ENCODE measurements around the gene FRYL.
"Not testable (repeated sequence)": the region's sequence is repeated elsewhere in the genome, so short reads cannot be mapped to it uniquely, and the experiment has no call there.

FRYL gene

DNA sequence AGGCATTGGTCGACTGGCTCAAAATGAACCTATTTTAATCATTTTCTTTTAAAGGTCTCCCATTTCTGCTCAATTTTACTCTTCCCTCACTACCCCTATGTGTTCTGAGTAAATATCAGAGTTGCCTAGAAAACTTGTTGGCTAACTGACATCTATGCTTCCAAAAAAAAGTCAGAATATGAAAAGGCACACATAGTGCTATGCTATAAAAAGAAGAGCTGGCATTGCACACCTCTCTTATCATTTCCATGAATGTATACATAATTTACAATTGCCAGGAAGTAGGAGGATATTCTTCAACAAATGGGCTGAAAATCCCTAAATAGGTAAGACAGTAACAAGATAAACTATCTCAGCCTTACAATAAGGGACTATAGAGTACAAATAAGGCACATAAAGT lies 70.2 kb downstream of the FRYL start:
- DNase-seq (ENCODE audit: low read depth, low spot score): no peak
- H3K4me3 ChIP-seq (ENCODE audit: low read length): no peak overlapping the region

DNA sequence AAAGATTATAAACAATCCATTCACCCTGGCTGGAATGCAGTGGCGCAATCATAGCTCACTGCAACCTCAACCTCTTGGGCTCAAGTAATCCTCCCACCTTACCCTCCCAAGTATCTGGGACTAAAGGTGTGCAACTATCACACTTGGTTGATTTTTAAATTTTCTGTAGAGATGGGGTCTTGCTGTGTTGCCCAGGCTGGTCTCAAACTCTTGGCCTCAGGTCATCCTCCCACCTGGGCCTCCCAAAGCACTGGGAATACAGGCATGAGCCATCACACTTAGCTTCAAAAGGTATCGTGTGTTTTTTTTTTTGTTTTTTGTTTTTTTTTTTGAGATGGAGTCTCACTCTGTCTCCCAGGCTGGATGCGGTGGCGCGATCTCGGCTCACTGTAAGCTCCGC lies 71.5 kb downstream of the FRYL start:
- DNase-seq (ENCODE audit: low read depth, low spot score): no peak

DNA sequence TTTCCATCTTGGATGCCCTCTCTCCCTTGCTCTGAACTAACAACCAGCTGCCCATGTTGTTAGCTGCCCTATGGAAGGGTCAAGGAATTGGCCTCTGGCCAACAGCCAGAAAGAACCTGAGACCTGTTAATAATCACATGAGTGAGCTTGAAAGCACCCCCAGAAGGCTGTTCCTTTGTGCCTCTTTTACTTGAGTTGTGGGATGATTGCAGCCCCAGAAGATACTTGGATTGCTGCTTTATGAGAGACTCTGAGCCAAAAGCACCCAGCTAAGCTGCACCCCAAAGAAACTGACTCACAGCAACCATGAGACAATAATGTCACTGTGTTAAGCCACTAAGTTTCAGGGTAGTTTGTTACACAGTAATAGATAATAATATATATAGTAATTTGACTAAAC lies 73.3 kb downstream of the FRYL start:
- DNase-seq (ENCODE audit: low read depth, low spot score): no peak
- H3K4me3 ChIP-seq (ENCODE audit: low read length): no peak overlapping the region

More for the DNA sequence above, 71.5 kb downstream of the FRYL start:
- H3K4me3 ChIP-seq (ENCODE audit: low read length): no peak overlapping the region

DNA sequence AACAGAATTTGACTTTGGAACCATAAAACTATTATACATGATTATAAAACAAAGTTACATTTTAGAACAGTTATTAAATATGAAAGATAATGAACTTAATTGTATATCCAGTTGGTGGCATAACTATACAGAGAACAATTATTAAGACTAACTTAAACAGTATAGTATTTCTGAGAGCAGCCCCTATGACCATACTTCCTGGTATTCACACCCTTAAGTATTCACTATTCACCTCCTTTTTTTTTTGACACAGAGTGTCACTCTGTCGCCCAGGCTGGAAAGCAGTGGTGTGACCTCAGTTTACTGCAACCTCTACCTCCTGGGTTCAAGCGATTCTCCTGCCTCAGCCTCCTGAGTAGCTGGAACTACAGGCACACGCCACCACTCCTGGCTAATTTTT lies 74.5 kb downstream of the FRYL start:
- no peak overlapping the region for H3K4me3 ChIP-seq (ENCODE audit: low read length)
- no peak for DNase-seq (ENCODE audit: low read depth, low spot score)

DNA sequence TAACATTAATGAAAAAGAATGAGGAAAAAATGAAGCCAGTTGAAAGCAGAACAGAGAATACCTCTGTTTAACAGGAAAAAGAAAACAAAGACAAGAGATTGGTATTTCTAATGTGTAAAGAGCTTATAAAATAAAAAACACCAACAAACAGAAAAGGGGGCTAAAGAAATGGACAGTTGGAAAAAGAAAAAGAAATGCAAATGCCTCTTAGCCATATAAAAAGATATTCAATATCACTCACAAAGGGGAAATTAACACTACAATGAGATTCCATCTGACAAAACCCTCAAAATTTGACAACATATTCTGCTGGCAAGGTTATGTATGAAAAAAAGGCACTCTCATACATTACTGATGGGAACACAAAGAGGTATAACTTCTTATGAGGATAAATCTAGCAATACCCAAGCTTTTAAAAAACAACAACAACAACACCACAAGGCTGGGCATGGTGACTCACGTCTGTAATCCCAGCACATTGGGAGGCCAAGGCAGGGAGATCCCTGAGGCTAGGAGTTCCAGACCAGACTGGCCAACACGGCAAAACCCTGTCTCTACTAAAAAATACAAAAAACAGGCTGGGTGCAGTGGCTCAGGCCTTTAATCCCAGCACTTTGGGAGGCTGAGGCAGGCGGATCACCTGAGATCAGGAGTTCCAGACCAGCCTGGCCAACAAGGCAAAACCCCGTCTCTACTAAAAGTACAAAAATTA lies 75.8 kb downstream of the FRYL start:
- DNase-seq (ENCODE audit: low read depth, low spot score): no peak
- no peak overlapping the region for H3K4me3 ChIP-seq (ENCODE audit: low read length)

DNA sequence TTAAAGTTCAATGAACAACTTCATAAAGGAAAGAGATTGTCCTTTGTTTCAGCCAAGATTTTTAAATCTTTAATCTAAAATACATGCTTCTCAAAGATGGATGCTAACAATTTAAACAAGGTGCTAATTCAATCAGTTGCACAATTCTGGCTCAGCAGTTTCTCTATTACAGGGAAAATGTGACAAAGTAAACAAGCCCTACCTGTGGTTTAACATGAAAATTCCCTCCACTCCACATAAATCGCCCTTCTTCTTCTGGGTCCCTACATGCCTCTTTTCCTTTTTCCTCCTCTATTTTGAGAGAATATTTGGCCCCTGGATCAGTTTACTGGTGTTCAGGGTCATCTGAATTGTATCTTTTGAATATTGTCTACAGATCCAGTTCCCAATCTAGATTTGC lies 80.6 kb downstream of the FRYL start:
- no peak for DNase-seq (ENCODE audit: low read depth, low spot score)
- no peak overlapping the region for H3K4me3 ChIP-seq (ENCODE audit: low read length)

DNA sequence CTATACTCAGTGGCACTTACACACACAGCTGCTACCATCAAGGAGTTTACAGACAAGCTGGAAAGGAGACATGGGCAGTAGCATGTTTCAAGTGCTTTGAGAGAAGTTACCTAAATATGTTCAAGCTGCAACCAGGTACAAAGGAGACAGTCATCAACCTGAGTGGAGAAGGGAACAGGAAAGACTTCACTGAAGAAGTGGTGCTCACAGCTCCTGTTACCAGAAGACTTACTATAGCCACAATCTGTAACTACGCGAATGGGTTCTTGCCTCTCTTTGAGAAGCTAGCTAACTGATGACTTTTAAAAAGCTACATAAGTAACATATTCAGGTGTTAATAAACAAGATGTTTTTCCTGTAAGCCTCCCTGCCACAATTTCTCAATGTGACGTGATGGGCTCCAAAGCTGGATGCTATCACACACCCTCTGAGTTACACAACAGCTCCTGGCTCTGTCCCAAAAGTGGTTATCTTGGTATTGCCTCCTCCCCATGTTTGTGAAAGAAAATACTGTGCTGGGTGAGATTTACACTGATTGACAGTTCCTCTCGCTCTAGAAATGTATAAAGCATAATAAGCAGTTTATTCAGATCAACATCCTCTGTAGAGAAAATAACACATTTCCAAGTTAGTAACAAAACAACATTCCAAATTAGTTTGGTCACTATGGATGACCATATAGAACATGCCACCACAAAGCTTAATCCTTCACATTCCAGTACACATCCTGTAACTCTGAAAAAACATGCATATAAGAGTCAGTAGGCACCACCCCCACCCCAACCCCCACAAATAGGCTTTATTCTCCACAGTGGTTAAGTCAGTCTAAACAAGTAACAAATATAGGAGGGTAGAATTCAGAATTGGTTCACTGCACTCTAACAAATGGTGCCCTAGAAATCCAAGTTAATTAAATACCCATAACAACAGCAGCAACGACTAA lies 81.8 kb downstream of the FRYL start:
- no peak overlapping the region for H3K4me3 ChIP-seq (ENCODE audit: low read length)
- DNase-seq (ENCODE audit: low read depth, low spot score): no peak

DNA sequence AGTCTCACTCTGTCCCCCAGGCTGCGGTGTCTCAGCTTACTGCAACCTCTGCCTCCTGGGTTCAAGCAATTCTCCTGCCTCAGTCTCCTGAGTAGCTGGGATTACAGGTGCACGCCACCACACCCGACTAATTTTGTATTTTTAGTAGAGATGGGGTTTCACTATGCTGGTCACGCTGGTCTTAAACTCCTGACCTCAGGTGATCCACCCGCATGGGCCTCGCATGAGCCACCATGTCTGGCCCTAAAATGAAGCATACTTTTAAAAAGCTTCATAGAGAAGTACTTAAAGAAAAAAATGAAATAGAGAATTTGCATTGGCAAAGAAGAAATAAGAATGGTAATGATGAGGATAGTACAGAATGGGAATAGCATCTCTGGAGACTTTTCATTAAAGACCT lies 82.6 kb downstream of the FRYL start:
- not testable (repeated sequence) for H3K4me3 ChIP-seq (ENCODE audit: low read length); DNase-seq (ENCODE audit: low read depth, low spot score)

DNA sequence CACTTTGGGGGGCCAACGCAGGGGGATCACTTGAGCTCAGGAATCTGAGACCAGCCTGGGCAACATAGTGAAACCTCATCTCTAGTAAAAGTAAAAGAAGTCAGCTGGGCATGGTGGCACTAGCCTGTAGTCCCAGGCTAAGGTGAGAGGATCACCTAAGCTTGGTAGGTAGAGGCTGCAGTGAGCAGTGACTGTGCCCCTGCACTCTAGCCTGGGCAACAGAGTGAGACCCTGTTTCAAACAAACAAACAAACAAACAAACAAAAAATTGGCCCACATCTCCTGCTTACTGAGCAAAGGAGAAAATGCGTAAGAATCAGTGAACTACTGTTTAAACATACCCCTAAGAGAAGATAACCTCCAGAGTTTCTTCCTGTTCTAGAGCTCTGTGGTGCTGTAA lies 85.3 kb downstream of the FRYL start:
- no peak overlapping the region for H3K4me3 ChIP-seq (ENCODE audit: low read length)
- no peak for DNase-seq (ENCODE audit: low read depth, low spot score)

DNA sequence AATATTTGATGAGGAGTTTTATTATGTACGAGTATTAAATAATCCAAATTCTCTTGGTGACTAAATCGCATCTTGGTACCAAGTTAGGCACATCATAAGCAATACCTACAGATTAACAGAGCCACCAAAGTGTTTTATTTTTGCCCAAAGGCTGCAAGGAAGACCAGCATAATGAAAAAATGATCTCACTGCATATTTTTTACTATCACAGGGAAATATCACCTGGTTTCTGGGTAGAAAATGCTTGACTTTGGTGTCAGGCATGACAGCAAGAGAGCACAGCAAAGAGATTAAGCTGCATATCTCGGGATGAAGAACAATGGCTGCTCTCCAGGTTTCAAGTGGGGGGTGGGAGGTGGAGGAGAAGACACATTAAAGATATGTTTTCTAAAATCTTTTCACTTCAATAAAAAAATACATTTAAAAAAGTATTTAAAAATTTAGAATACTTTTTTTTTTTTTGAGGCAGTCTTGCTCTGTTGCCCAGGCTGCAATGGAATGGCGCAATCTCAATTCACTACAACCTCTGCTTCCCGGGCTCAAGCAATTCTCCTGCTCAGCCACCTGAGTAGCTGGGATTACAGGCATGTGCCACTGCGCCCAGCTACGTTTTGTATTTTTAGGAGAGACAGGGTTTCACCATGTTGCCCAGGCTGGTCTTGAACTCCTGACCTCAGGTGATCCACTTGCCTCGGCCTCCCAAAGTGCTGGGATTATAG lies 86.1 kb downstream of the FRYL start:
- no peak overlapping the region for H3K4me3 ChIP-seq (ENCODE audit: low read length)
- no peak for DNase-seq (ENCODE audit: low read depth, low spot score)

DNA sequence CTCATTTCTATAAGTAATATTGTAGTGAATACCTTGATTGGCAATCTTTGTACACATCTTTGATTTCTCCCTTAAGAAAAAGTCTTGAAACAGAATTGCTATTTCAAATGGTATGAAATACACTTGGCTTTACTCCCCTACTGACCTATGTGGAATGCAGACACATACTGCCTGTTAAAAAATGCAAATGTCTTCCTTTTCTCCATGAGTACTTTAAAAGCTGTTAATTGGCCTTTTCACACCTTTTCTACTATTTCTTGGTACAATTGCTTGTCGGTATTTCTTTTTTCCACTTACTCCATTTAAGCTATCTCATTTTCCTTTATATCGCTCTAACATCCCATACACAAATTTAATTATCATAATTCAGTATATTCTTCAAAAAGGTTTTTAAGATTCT lies 87.2 kb downstream of the FRYL start:
- DNase-seq (ENCODE audit: low read depth, low spot score): no peak

DNA sequence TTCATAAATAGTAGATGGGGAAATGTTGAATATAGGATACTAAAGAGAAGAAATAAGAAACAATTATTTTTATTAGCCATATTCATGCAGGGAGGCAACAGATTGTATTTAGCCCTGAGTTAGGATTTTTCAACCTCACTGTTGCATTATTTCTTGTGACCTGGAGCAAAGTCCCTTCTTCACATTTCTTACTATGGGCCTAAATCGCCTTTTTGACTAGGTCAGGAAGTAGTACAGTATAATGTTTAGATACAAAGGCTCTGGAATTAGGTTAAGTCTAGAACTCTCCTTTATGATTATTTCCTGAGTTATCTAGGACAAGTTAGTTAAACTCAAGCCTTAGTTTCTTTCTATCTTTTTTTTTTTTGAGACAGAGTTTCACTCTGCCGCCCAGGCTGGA lies 88.0 kb downstream of the FRYL start:
- H3K4me3 ChIP-seq (ENCODE audit: low read length): no peak overlapping the region
- DNase-seq (ENCODE audit: low read depth, low spot score): no peak

More for the DNA sequence above, 87.2 kb downstream of the FRYL start:
- no peak overlapping the region for H3K4me3 ChIP-seq (ENCODE audit: low read length)

DNA sequence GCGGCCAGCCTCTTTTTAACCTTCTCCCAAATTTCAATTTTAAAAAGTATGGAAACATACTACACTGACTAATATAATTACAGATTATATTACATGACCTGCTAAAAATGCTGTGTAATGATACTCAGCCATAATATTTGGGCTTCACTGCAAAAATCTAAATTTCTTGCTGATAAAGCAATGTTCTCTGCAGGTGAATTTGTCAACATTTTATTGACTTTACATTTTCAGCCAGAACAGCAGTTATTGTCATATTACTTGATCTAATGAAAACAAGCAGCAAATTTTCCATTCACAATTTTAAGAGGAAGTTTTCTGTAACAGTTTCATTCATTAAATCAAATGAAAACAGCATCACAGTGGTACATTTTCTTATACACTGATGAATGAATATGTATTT lies 91.1 kb downstream of the FRYL start:
- no peak for DNase-seq (ENCODE audit: low read depth, low spot score)
- H3K4me3 ChIP-seq (ENCODE audit: low read length): no peak overlapping the region

DNA sequence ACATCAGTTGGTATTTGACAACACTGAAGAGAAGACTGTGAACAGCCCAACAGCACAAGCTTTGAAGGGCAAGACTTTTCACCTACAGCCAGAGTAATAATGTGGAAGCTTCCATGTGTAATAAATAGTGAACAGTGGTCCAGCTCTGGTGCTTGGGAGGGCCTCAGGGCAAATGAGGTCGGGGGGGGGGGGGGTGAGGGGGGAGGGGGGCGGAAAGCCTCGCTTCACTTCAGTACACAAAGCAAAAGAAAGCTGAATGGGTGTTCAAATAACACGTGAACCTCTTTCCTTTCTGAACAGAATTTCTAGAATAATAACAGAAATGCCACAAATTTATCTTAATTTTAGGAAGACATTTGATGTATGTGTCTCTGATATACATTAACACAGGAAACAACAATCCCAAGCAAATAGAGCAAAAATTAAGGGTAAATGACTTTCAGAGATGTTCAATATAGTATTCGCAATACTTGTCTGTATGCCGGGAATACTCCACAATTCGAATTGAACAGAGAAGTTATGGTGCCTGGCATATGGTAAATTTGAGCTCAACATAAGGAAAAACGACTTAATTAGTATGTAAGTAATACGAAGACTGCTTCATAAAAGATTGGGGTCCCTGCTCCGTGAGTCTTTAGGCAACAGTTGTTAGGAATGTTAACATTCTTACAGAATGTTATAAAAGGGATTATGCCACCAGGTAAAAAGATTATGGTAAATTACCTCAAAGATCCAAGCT lies 92.6 kb downstream of the FRYL start:
- no peak for DNase-seq (ENCODE audit: low read depth, low spot score)
- no peak overlapping the region for H3K4me3 ChIP-seq (ENCODE audit: low read length)

DNA sequence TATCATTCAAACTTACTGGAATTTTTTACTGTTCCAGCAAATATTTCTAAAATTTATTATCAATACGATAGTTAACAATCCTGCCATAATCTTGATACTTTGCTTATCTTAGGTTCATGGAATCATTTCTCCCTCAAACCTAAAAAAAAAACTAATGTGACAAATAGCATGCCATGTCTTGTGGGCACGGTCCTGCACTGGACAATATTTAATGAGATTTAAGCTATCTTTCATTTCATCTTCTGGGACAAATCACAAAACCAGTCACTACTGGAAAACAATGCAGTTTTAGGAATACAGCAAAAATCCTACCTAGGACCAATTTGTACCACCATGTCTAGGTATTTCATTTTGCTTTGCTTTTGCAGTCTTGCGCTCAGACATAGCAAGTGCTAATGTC lies 93.7 kb downstream of the FRYL start:
- DNase-seq (ENCODE audit: low read depth, low spot score): no peak
- no peak overlapping the region for H3K4me3 ChIP-seq (ENCODE audit: low read length)

DNA sequence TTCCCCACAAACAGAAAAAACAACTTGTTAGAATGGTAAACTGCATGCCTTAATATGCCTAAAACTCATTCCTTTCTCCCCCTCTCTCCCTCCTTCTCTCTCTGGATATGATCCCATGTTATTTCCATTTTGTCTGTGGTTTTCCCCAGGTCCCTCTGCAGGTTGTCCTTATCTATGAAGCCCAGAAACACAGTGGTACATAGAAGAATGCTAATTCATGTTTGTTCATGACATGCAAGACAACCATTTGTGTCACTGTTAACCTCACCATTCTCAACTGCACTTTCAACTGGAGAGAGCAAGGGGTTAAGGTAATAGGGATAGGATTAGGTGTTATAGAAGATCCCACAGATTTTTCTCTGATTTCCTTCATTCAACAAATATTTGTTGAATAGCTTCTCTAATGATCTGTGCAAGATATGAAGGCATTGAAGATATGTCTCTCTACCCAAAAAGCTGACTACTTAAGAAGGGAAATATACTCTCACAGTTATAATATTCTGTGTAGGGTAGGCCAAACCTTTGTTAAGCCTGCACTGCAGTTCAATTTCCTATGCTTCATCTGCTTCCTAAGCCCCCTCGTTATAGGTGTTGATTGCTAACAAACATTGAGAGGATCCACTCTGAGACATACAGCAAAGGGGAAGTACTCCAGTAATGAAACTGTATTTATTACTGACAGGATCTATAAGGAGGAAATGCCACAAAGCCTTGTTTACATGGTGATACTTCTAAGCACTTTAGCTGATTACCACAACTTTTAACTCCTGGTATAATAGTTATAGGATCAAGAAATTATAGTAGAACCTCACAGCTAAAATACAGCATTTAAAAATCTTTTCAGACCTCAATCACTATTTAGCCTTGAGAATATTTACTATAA lies 96.1 kb downstream of the FRYL start:
- no peak for DNase-seq (ENCODE audit: low read depth, low spot score)
- H3K4me3 ChIP-seq (ENCODE audit: low read length): no peak overlapping the region

DNA sequence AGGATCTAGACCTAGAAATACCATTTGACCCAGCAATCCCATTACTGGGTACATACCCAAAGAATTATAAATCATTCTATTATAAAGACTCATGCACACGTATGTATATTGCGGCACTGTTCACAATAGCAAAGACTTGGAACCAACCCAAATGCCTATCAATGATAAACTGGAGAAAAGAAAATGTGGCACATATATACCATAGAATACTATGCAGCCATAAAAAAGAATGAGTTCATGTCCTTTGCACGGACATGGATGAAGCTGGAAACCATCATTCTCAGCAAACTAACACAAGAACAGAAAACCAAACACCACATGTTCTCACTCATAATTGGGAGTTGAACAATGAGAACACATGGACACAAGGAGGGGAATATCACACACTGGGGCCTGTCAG lies 97.2 kb downstream of the FRYL start:
- not testable (repeated sequence) for DNase-seq (ENCODE audit: low read depth, low spot score); H3K4me3 ChIP-seq (ENCODE audit: low read length)

DNA sequence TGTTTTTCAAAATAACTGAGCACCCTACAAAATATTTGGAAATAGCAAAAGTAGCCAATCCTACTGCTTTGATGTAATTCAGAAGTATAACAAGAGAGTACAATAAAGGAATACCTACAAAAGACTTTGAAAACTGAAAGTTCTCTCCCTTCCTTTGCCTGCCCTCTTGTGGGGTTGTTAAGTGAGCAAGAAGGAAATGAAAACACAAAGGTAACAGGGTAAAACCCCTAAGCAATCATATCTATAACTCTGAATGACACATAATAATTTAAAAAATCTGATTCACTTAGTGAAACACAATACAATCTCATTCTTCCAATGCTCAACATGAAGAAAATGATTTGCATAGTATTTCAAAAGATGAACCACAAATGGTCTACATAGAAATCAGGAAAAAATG lies 98.2 kb downstream of the FRYL start:
- no peak for DNase-seq (ENCODE audit: low read depth, low spot score)
- H3K4me3 ChIP-seq (ENCODE audit: low read length): no peak overlapping the region
